GM19438 (cell line): Measurements from ENCODE around the gene LRP1-AS.
"Not testable (repeated sequence)": the region's sequence is repeated elsewhere in the genome, so short reads cannot be mapped to it uniquely, and the experiment has no call there.

ENCODE experiments used
- ATAC-seq: cut with Tn5 transposase; IDR thresholded peaks from one replicate; pipeline ENCODE4 v1.9.1; 2021; ENCODE audit warnings: low read depth; ENCODE audit not compliant: unreplicated experiment

LRP1-AS gene

GRCh38 chr12:57126061-57126460 lies 21.4 kb downstream of the LRP1-AS start:
- ATAC-seq = no peak

DNA sequence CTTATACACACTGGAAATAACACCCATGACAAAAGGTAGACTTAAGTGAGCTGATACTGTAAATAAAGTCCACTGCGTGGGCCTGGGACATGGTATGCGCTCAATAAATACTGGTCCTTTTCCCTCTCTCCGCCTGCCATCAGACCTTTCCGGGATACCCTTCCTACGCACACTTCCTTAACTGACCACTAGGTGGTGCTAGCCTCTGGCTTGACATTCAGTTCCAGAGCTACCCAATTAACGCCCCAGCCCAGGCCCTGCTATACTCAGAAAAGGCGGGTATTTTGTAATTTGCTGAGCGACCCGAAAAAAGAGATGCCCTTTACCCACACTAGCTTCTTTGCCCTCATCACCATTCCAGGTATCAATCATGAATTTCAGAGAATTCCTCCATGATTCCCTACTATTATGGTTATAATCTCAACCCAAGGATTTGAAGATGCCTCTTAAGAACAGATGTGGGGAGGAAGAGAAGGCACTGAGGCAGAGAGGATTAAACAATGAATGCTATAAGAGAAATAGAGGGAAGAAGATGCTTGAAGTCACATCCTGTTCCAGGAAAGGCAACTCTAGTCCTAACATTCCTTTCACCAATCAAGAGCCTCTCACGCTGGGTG lies 23.1 kb downstream of the LRP1-AS start:
- ATAC-seq = no peak

DNA sequence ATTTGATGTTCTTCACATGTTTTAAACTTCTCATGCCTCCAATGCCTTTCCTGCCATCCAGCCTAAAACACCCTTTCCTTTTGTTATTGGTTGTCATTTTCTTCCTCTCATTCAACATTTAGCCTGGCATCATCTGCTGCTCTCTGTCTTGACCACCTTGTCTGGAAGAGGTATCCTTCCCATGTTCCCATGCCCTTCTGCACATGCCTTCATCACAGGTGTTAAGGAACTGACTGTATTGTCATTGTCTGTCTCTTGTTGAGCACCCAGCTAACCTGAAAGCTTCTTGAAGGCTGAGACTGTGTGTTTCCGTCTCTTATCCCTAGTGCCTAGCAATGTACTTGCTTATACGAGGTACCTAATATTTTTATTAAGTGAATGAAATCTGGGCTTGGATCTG lies 23.6 kb downstream of the LRP1-AS start:
- no peak for ATAC-seq

- not testable (repeated sequence) for ATAC-seq
Observed at GRCh38 chr12:57120718-57121117, 26.7 kb downstream of the LRP1-AS start.

DNA sequence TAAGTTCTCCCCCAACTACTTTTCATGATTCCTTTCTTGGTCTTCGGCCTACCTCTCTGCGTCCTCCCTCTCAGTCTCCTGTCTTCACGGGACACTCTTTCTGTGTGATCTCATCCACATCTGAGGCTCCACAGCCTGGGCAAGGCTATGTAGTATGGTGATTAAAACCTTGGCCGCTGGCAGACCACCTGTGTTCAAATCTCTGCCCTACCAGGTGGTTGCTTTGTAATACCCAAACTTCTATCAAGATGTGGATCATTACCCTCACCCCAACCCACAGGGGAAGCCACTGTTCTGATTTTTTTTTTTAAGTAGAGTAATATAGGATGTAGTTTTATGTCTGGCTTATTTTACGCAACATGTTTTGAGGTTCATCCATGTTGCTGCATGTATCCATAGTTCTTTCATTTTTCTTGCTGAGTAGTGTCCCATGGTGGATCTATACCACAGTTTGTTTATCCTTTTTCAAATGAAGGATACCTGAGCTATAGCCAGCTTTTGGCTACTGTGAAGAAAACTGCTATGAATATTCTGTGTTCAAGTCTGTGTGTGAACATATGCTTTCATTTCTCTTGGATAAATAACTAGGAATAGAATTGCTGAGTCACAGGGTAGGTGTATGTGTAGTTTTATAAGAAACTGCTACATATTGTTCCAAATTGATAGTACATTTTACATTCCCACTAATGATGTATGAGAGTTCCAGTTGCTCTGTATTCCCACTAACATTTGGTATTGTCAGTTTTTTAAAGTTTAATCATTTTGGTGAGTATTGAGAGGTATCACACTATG lies 27.9 kb downstream of the LRP1-AS start:
- ATAC-seq = no peak

DNA sequence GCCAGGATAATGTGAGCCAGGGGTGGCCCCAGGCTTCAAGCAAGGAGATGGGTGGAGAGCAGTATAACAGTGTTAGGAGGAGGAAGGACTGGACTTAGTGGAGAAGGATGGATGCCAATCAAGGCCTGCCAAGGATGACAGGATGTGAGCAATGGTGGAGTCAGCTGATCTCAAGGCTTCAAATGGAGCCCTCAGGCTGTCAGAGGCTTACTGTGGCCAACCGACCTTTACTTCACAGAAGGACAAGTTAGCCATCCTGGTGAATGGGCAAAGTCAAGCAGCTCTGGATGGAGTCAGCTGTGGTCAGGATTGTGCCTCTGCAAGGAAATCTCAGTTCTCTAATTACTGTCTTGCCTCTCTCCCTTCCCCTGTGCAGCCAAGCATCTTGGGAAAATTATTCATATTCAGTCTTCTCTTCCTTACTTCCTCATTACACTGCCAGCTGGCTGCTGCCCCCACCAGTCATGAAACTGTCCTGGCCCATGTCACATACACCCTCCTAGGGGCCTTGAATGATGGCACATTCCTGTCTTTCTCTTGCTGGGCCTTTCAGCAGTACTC lies 28.6 kb downstream of the LRP1-AS start:
- no peak for ATAC-seq

DNA sequence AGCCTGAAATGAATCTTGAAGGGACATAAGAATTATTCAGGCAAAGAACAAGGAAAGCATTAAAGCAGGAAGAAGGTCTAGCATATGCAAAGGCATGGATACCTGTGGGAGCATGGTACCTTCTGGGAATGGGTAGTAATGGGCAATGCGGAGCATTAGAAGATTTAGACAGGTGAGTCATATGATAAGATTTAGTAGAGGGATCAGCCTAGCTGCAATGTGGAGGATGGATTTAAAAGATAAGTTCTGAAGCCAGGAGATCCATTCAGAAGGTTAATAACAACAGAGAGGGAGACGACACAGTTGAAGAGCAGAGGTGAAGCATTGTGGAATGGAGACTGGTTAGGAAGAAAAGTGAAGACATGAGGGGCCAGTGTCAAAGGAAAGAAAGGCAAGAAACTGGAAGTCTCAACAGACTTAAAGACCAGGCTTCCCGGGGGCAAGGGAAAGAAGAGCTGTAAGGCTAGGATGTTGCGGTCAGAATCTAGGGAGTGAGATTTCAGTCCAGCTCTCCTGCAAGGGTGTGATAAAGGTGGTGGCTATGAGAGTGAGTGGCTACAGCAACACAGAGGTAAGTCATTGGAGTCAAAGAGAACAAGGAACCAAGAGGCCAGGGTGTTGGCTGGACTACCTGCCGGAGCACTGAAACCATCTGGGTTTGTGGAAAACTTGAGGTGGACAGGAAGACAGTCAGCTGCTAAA lies 30.7 kb downstream of the LRP1-AS start:
- no peak for ATAC-seq

DNA sequence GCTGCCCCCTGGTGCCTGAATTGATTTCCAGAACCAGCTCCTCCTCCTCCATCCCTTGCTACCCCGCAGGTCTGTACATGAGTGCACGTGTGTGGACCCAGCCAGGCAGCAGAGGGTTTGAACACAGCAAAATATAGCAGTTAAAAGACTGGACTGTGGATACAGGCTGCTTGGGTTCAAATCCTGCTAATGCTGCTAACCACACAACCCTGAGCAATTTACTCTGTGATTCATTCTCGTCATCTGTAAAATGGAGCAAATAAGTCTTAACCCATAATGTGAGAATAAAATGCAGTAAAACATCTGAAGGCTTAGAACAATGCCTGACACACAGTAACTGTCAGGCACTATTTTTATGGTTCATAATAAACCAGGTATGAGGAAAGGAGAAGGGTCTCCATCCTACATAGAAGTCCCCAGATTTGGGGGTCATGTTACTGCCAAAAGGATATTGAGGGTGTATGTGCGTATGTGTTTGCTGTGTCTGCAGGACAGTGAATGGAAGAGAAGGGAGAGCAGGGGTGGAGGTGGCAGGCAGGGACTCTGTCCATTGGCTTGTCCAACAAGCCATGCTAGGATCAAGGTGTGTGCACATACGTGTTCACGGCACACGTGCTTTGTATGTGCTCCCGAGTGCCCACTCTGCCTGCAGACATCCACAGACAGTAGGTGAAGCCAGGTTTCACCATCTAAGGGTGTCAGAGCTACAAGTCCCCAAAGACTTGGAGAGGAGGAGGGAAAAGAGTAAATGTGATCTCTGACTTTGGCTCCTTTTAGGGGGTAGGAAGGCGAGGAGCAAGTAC lies 34.7 kb downstream of the LRP1-AS start:
- ATAC-seq = peak; percentile 44

- peak; percentile 59 for ATAC-seq
Observed at GRCh38 chr12:57111031-57111734, 36.2 kb downstream of the LRP1-AS start, which contains the start of gene STAT6. TSS of gene STAT6 (minus strand) at chr12:57111362. CDS start at chr12:57108278, 3,084 bp downstream.

GRCh38 chr12:57110104-57111030 lies 37.1 kb downstream of the LRP1-AS start:
- peak; percentile 45 for ATAC-seq

GRCh38 chr12:57109207-57110103 lies 38.0 kb downstream of the LRP1-AS start:
- no peak for ATAC-seq

GRCh38 chr12:57107456-57108155 lies 39.8 kb downstream of the LRP1-AS start:
- no peak for ATAC-seq

DNA sequence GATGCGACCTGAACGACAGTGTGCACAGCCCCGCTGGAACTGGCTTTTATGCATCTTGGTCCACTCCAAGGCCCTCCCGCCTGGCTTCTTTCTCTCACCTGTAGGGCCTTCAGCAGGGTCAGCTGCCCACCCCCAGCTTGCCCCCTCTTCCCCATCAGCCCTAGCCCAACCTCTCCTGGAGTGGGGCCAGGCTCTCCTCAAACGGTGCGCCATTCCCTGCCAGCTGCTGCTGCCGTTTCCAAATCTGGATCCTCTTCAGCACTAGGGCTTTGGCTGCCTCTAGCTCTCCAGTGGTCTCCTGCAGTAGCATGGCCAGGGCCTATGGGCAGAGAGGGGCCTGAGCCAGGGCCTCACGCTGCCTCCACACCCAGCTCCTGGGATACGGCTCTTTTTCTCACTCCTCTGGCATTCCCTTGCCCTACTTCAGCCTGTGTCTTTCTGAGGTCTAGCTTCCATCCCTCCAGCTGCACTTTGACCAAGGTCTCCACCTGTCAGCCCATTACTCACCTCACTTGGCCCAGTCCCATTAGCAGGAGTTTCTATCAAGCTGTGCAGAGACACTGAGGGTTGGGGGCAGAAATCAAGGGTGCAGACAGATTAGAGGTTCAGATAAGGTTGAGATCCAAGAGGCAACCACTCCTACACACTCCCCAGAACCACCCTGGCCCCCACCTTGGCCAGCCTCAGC lies 41.3 kb downstream of the LRP1-AS start:
- ATAC-seq = no peak

- no peak for ATAC-seq
Observed at GRCh38 chr12:57105011-57105753, 42.2 kb downstream of the LRP1-AS start.

DNA sequence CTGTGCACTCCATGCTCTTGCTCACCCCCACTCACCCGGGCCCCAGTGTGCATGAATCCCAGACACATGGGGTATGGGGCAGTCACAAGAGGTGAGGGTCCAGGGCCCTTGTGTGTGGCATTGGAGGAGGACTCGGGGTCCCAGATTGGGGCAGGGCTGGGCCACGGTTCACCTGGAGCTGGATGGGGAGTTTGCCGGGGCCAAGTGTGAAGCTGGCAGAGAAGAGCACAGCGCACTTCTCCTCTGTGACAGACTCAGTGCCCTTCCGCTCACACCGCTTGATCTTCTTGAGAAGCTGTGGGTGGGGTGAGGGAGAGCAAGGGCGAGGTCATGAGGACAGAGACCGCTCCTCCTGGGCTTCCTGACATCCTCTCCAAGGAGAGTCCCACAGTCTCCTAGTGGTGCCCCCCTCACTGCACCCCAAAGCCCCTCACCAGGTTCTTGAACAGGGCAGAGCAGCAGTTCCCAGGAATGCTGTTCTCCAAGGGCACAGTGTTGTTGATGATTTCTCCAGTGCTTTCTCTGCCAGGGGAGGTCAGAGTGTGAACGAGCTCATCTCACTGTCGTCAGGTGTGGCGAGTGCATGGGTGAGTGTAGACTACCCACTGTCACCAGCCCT lies 43.0 kb downstream of the LRP1-AS start:
- ATAC-seq = no peak
